22Rv1 (cell line): Measurements from ENCODE around the gene AMER3.

Experiments
- ZFX ChIP-seq: fragments of 450-650 bp; IDR thresholded peaks from 2 replicates; pipeline ENCODE4 v1.6.1; 2017; ENCODE audit warnings: antibody characterized with exemption, borderline replicate concordance
- TF ChIP-seq, protein P1 (sequence below): fragments of 450-650 bp; IDR thresholded peaks from 2 replicates; pipeline ENCODE4 v1.5.1; 2017; ENCODE audit warnings: mild to moderate bottlenecking

DNA sequence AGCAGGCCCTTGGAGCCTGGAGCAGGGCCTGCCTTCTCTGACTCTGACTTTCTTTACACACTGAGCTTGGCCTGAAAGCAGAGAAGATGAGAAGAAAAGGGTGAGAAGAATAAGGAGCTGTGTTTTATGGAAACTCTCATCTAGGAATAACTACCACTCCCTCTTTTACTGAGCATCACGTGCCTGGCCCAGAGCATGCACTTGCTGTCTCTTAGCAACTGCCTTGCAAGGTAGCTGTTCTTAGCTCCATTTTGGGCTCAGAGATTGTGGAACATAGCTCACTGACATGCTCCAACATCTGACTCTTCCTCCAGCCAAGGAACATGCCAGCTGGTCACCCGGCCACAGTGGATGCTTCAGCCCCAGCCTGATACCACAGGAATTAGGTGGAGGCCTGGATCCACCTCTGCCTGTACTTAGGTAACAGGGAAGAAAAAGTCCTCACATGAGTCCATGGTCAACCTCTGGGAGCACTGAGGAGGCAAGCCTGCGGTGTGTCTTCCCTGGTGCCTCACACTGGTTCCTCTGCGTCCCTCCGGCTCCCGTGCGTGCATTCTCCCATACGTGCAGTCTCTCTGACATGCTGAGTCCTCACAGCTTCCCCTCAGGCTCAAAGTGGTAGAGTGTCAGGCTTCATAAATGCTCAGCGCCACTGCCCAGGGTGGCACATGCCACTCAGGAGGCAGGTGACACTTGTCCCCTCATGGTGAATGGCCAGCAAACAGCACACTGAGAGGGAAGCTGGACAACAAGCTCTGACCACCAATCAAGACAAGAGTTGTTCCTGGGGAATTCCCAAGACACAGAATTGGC is 35.7 kb downstream of the AMER3 start:
- TF ChIP-seq, protein P1, sequence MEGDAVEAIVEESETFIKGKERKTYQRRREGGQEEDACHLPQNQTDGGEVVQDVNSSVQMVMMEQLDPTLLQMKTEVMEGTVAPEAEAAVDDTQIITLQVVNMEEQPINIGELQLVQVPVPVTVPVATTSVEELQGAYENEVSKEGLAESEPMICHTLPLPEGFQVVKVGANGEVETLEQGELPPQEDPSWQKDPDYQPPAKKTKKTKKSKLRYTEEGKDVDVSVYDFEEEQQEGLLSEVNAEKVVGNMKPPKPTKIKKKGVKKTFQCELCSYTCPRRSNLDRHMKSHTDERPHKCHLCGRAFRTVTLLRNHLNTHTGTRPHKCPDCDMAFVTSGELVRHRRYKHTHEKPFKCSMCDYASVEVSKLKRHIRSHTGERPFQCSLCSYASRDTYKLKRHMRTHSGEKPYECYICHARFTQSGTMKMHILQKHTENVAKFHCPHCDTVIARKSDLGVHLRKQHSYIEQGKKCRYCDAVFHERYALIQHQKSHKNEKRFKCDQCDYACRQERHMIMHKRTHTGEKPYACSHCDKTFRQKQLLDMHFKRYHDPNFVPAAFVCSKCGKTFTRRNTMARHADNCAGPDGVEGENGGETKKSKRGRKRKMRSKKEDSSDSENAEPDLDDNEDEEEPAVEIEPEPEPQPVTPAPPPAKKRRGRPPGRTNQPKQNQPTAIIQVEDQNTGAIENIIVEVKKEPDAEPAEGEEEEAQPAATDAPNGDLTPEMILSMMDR, result no peak
- no peak for TF ChIP-seq ZFX
